GM12891 (cell line): Measurements from ENCODE around the gene RTP5.
"Not testable (repeated sequence)": the region's sequence is repeated elsewhere in the genome, so short reads cannot be mapped to it uniquely, and the experiment has no call there.

Source experiments
- POLR2A ChIP-seq: IDR thresholded peaks from 2 replicates; pipeline ENCODE4 v1.6.1; 2011; ENCODE audit warnings: low read depth, low read length, control low read depth
- POLR2AphosphoS5 ChIP-seq: IDR thresholded peaks from 2 replicates; pipeline ENCODE4 v1.6.1; 2011; ENCODE audit warnings: low read depth, low read length, control low read depth
- SPI1 ChIP-seq: IDR thresholded peaks from 2 replicates; pipeline ENCODE4 v1.6.1; 2011; ENCODE audit warnings: low read depth, low read length, control low read depth
- TAF1 ChIP-seq: IDR thresholded peaks from 2 replicates; pipeline ENCODE4 v1.6.1; 2011; ENCODE audit warnings: low read depth, low read length, control low read depth

- TF ChIP-seq POLR2AphosphoS5, POLR2A, TAF1, SPI1: not testable (repeated sequence)
Measured at GRCh38 chr2:241819947-241820624, 49.4 kb upstream of the RTP5 start.
